Fibroblast of pulmonary artery (primary cell): ENCODE data around the gene SLC25A39.

Experiments
- DNase-seq: peaks from one replicate; pipeline ENCODE4 v3.0.0-alpha.2; 2010; ENCODE audit warnings: low read depth
- H3K4me3 ChIP-seq: replicated peaks from 2 replicates; pipeline ENCODE4 v1.5.1; 2011; ENCODE audit warnings: low read depth, mild to moderate bottlenecking, control low read depth, low read length, moderate library complexity
- TF ChIP-seq, protein P1 (sequence below): IDR thresholded peaks from 2 replicates; pipeline ENCODE4 v1.5.1; 2011; ENCODE audit warnings: mild to moderate bottlenecking, control low read depth, low read length, inconsistent platforms; ENCODE audit errors: missing control alignments

SLC25A39 gene

GRCh38 chr17:44272954-44273353 is 51.7 kb downstream of the SLC25A39 start:
- no peak for DNase-seq
- H3K4me3 ChIP-seq: no peak overlapping the region
- TF ChIP-seq, protein P1, sequence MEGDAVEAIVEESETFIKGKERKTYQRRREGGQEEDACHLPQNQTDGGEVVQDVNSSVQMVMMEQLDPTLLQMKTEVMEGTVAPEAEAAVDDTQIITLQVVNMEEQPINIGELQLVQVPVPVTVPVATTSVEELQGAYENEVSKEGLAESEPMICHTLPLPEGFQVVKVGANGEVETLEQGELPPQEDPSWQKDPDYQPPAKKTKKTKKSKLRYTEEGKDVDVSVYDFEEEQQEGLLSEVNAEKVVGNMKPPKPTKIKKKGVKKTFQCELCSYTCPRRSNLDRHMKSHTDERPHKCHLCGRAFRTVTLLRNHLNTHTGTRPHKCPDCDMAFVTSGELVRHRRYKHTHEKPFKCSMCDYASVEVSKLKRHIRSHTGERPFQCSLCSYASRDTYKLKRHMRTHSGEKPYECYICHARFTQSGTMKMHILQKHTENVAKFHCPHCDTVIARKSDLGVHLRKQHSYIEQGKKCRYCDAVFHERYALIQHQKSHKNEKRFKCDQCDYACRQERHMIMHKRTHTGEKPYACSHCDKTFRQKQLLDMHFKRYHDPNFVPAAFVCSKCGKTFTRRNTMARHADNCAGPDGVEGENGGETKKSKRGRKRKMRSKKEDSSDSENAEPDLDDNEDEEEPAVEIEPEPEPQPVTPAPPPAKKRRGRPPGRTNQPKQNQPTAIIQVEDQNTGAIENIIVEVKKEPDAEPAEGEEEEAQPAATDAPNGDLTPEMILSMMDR: no peak

DNA sequence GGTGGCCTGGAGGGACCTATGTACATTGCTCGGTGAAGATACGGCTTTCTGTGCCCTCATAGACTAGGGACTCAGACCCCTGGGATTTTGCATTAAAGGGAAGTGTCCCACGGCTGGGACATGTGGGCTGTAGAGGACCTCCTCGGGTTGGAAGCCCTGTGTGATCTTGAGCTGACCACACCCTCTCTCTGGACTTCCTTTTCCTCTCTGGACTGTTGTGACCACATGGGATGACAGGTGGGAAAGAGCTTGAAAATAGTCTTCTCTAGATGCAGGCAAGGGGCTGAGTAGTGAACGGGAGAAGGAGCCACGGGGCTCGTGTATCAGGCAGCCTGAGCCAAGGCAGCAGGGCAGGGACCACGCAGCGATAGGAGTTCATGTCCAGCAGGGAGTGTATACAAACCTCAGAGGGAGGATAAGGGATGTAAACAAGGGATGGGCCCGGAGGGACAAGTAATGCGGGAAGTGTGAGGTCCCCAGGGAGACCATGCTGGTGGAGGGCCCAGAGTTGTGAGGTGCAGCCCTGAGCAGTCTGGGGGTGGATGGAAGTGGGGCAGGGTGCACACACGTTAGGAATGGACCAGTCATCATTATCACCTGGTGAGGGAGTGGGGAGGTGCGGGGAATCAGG is 52.2 kb downstream of the SLC25A39 start:
- no peak overlapping the region for H3K4me3 ChIP-seq
- TF ChIP-seq, protein P1: no peak
- no peak for DNase-seq
